HepG2 (cell line): Measurements from ENCODE around the gene CNN3. TPM values are rescaled to one million over a fixed set of nuclear protein-coding genes. Genes with fewer than 3 reads are reported as not detected.

Experiments
- ATAC-seq: fragments of 200-7000 bp; cut with Tn5 transposase; 3 replicates; pipeline ENCODE4 v1.9.1; 2020; ENCODE audit warnings: mild to moderate bottlenecking, moderate library complexity
- BruUV-seq: library from RNA; stranded (reverse); fragments of 400-500 nt; replicated peaks from 2 replicates; lab custom pipeline; 2021; lab: Mats Ljungman, UMichigan
- CTCF ChIA-PET: fragments of 300-600 bp; formaldehyde crosslinking; extraction: SDS; loops from one replicate; lab custom pipeline; 2021; ENCODE audit warnings: low total read pairs, inconsistent platforms, low intra/inter-chr PET ratio; lab: Yijun Ruan, JAX
- POLR2A ChIA-PET: fragments of 350-600 bp; sonication (Branson Sonifier 250); formaldehyde crosslinking; loops from one replicate; lab custom pipeline; 2020; ENCODE audit warnings: antibody characterized with exemption, inconsistent platforms; lab: Yijun Ruan, JAX
- DNase-seq: peaks from one replicate; pipeline ENCODE4 v3.0.0-alpha.2; 2015; ENCODE audit warnings: low spot score
- FAIRE-seq: peaks from 3 replicates; lab custom pipeline; 2011; peaks lifted over from hg19 to GRCh38; lab: Jason Lieb, UNC
- H2AFZ ChIP-seq: one replicate; pipeline ENCODE4 v1.6.1; 2011; ENCODE audit warnings: low read length, inconsistent platforms
- H3K27ac ChIP-seq: fragments of 300-600 bp; 3 replicates; pipeline ENCODE4 v1.8.0; 2011; ENCODE audit warnings: mixed run types, mild to moderate bottlenecking, mixed read lengths, low read length, inconsistent platforms; ENCODE audit not compliant: insufficient read depth; ENCODE audit errors: extremely low read length
- H3K27me3 ChIP-seq, 2 experiments: fragments of 200-600 bp in 1 of 2; 2 replicates in 1 of 2; 3 replicates in 1 of 2; pipeline versions ENCODE4 v1.6.0 to v1.8.0; 2011; ENCODE audit warnings: low read length in 2 of 2, mild to moderate bottlenecking in 2 of 2, moderate library complexity in 2 of 2, inconsistent platforms in 1 of 2; ENCODE audit not compliant: insufficient read depth in 2 of 2, control insufficient read depth in 1 of 2
- H3K36me3 ChIP-seq, 2 experiments: fragments of 200-600 bp in 1 of 2; replicated peaks in 1 of 2; 2 replicates in 1 of 2; 3 replicates in 1 of 2; pipeline versions ENCODE4 v1.5.1 to v1.8.0; 2011; ENCODE audit warnings: low read length in 2 of 2, inconsistent platforms in 1 of 2; ENCODE audit not compliant: insufficient read depth in 2 of 2, control insufficient read depth in 1 of 2
- H3K4me1 ChIP-seq: 2 replicates; pipeline ENCODE4 v1.5.1; 2012; ENCODE audit warnings: low read length, inconsistent platforms; ENCODE audit not compliant: insufficient read depth
- H3K4me2 ChIP-seq: 2 replicates; pipeline ENCODE4 v1.6.0; 2011; ENCODE audit warnings: low read depth, low read length, inconsistent platforms
- H3K4me3 ChIP-seq, 3 experiments: fragments of 200-600 bp in 1 of 3; sonication (generic), shearing (Covaris generic) in 1 of 3; replicated peaks in 1 of 3; 2 replicates each; pipeline ENCODE4 v1.5.1; 2011 to 2016; ENCODE audit warnings: low read length in 3 of 3, inconsistent platforms in 2 of 3, low read depth in 2 of 3, mild to moderate bottlenecking in 2 of 3, control low read depth in 1 of 3, mixed read lengths in 1 of 3; ENCODE audit not compliant: insufficient read depth in 1 of 3
- H3K79me2 ChIP-seq: one replicate; pipeline ENCODE4 v1.6.1; 2011; ENCODE audit warnings: low read length, inconsistent platforms; ENCODE audit not compliant: insufficient read depth
- H3K9ac ChIP-seq: 2 replicates; pipeline ENCODE4 v1.6.0; 2011; ENCODE audit warnings: mild to moderate bottlenecking, low read depth, low read length, inconsistent platforms; ENCODE audit not compliant: insufficient read depth
- H3K9me3 ChIP-seq: 2 replicates; pipeline ENCODE4 v1.5.1; 2012; ENCODE audit warnings: mild to moderate bottlenecking, low read length
- H4K20me1 ChIP-seq: 2 replicates; pipeline ENCODE4 v1.6.0; 2011; ENCODE audit warnings: inconsistent platforms, mild to moderate bottlenecking, low read length, moderate library complexity; ENCODE audit not compliant: insufficient read depth
- KDM4B ChIP-seq: sonication (generic); formaldehyde crosslinking; IDR thresholded peaks from 2 replicates; pipeline ENCODE4 v1.4.0; 2020; ENCODE audit warnings: missing genetic modification reagents
- MAFF ChIP-seq: IDR thresholded peaks from 2 replicates; pipeline ENCODE4 v1.6.1; 2011; ENCODE audit warnings: low read depth, low read length, improper control_type of control experiment
- PRDM15 ChIP-seq: sonication (generic); formaldehyde crosslinking; IDR thresholded peaks from 2 replicates; pipeline ENCODE4 v1.4.0; 2020; ENCODE audit warnings: missing genetic modification reagents
- RERE ChIP-seq: IDR thresholded peaks from 2 replicates; pipeline ENCODE4 v1.6.1; 2016; ENCODE audit warnings: low read depth, missing genetic modification reagents, missing compliant biosample characterization
- RFX1 ChIP-seq: fragments of 450-650 bp; IDR thresholded peaks from 2 replicates; pipeline ENCODE4 v1.6.1; 2017
- SMC3 ChIP-seq: IDR thresholded peaks from 2 replicates; pipeline ENCODE4 v1.6.1; 2011; ENCODE audit warnings: low read length, improper control_type of control experiment
- THAP9 ChIP-seq: sonication (generic); formaldehyde crosslinking; IDR thresholded peaks from 2 replicates; pipeline ENCODE4; 2020; ENCODE audit warnings: missing genetic modification reagents, mild to moderate bottlenecking, borderline replicate concordance
- ZFP90 ChIP-seq: sonication (generic); formaldehyde crosslinking; IDR thresholded peaks from 2 replicates; pipeline ENCODE4 v1.8.0; 2022; ENCODE audit warnings: missing genetic modification reagents, mild to moderate bottlenecking, inconsistent platforms, borderline replicate concordance
- ZNF274 ChIP-seq: sonication (generic); formaldehyde crosslinking; IDR thresholded peaks from 2 replicates; pipeline ENCODE4 v1.5.1; 2020; ENCODE audit warnings: mild to moderate bottlenecking, missing genetic modification reagents
- ZNF790 ChIP-seq: sonication (generic); formaldehyde crosslinking; IDR thresholded peaks from 2 replicates; pipeline ENCODE4 v1.8.0; 2022; ENCODE audit warnings: missing genetic modification reagents, mild to moderate bottlenecking, borderline replicate concordance
- WGBS: methylation state at CpG from one replicate; pipeline ENCODE4 v1.1.6; 2017; ENCODE audit warnings: low lambda C conversion rate; 5-methylcytosine and 5-hydroxymethylcytosine counted together
- in situ Hi-C: cut with HindIII; loops from 2 replicates; pipeline ENCODE4 v1.10.0; 2017; ENCODE audit warnings: low pct_unique_long_range_greater_than_20kb; ENCODE audit not compliant: extremely low pct_ligation_motif_present
- intact Hi-C: fragments of 100-400 bp; cut with micrococcal nuclease; formaldehyde crosslinking; loops from one replicate; pipeline ENCODE4 v1.10.0; 2022; ENCODE audit not compliant: unreplicated experiment
- polyA plus RNA-seq, 8 experiments: library from polyadenylated mRNA; depleted of rRNA in 3 of 8; stranded (reverse) in 7 of 8; unstranded in 1 of 8; fragments of >200 nt; fragmentation: Illumina TruSeq in 4 of 8; extraction: Trizol in 4 of 8; gene quantifications; 2 replicates each; pipeline versions ENCODE4 v1.2.1 to v1.2.3, GENCODE V29; 2011 to 2016; ENCODE audit warnings: low read depth in 4 of 8, missing spikeins in 1 of 8, mixed read lengths in 1 of 8; ENCODE audit not compliant: insufficient read depth in 1 of 8
- total RNA-seq, 5 experiments: library from RNA; depleted of rRNA; stranded (reverse); fragments of >200 nt; fragmentation: Illumina TruSeq; extraction: Trizol; gene quantifications; 2 replicates each; pipeline ENCODE4 v1.2.3, GENCODE V29; 2016; ENCODE audit warnings: low read depth in 1 of 5

Gene CNN3
- total and polyA plus RNA-seq, 2 of the 13 experiments (the other 11 are each of a cell fraction or from before 2014, with no cell fraction given), result 113 to 223 TPM

GRCh38 chr1:94888201-94888600 is 38.7 kb downstream of the CNN3 start:
- in situ Hi-C loops (no loop called here), intact Hi-C loops (no loop called here)
- Histone ChIP-seq H3K9me3 (no peaks in the 10 kb centered on the region), H3K27me3 (no peaks in the 10 kb centered on the region), H3K4me2 (no peak overlapping the region), H3K79me2 (no peaks in the 10 kb centered on the region), H3K4me3 (no peak overlapping the region), H3K9ac (no peak overlapping the region), H3K4me1 (peaks cover 24% of the 10 kb centered on the region), H3K36me3 (no peaks in the 10 kb centered on the region), H3K27ac (no peak overlapping the region), H4K20me1 (no peaks in the 10 kb centered on the region), H2AFZ (no peak overlapping the region)
- POLR2A ChIA-PET, result no interaction called here
- no peak for FAIRE-seq
- CTCF ChIA-PET, result no interaction called here
- ATAC-seq, result no peak
- no peak for DNase-seq
- no TSS peak for BruUV-seq
- WGBS, result 95% methylated on average over 3 of the region's 3 CpGs
- TF ChIP-seq KDM4B, result no peak
- no peak for TF ChIP-seq RERE (CRISPR knock-in tag)
- no peak for TF ChIP-seq RFX1
- no peak for TF ChIP-seq MAFF
- no peak for TF ChIP-seq ZNF790
- no peak for TF ChIP-seq SMC3
- no peak for TF ChIP-seq PRDM15 (CRISPR knock-in tag)
- no peak for TF ChIP-seq ZFP90 (CRISPR knock-in tag)
- no peak for TF ChIP-seq ZNF274 (CRISPR knock-in tag)
- TF ChIP-seq THAP9, result no peak
